Small intestine (tissue), 7 donors: Measurements from ENCODE around the gene MNT. TPM values are rescaled to one million over a fixed set of nuclear protein-coding genes. Genes with fewer than 3 reads are reported as not detected.

Source experiments
- DNase-seq, 2 donors: peaks; one replicate each; pipeline versions ENCODE4 v3.0.0 to v3.0.0-alpha.2; 2013
- FAIRE-seq: peaks from 2 replicates; lab custom pipeline; 2012; peaks lifted over from hg19 to GRCh38; lab: Jason Lieb, UNC
- H3K27ac ChIP-seq, 3 donors: one replicate each; pipeline ENCODE4 v1.5.1; 2013; ENCODE audit warnings: low read length in 2 of 3, mild to moderate bottlenecking in 2 of 3, control low read depth in 1 of 3, inconsistent platforms in 1 of 3, low read depth in 1 of 3, moderate library complexity in 1 of 3
- H3K27me3 ChIP-seq, 3 donors: one replicate each; pipeline ENCODE4 v1.6.1; 2013; ENCODE audit warnings: low read length in 3 of 3, inconsistent platforms in 1 of 3; ENCODE audit not compliant: control insufficient read depth in 3 of 3, insufficient read depth in 3 of 3
- H3K36me3 ChIP-seq, 3 donors: one replicate each; pipeline ENCODE4 v1.6.1; 2013; ENCODE audit warnings: low read length in 3 of 3, inconsistent platforms in 1 of 3, low read depth in 1 of 3, mild to moderate bottlenecking in 1 of 3, moderate library complexity in 1 of 3; ENCODE audit not compliant: control insufficient read depth in 3 of 3, insufficient read depth in 2 of 3
- H3K4me1 ChIP-seq, 3 donors: one replicate each; pipeline ENCODE4 v1.6.1; 2013; ENCODE audit warnings: low read length in 2 of 3, inconsistent platforms in 1 of 3, low read depth in 1 of 3, mild to moderate bottlenecking in 1 of 3, moderate library complexity in 1 of 3; ENCODE audit not compliant: control insufficient read depth in 3 of 3, insufficient read depth in 2 of 3
- H3K4me3 ChIP-seq, 3 donors: one replicate each; pipeline ENCODE4 v1.5.1; 2013; ENCODE audit warnings: low read length in 3 of 3, control low read depth in 1 of 3, inconsistent platforms in 1 of 3, low read depth in 1 of 3, mild to moderate bottlenecking in 1 of 3, moderate library complexity in 1 of 3
- H3K9me3 ChIP-seq, 2 donors: one replicate each; pipeline ENCODE4 v1.6.1; 2013; ENCODE audit warnings: low read depth in 1 of 2, low read length in 1 of 2; ENCODE audit not compliant: control insufficient read depth in 2 of 2, insufficient read depth in 1 of 2
- WGBS, 3 donors: extraction: QIAGEN DNeasy Blood & Tissue Kit; methylation state at CpG; one replicate each; pipeline ENCODE4 v1.1.7; 2013; 5-methylcytosine and 5-hydroxymethylcytosine counted together
- polyA plus RNA-seq, 4 donors: library from polyadenylated mRNA; stranded (reverse) in 3 of 4; unstranded in 1 of 4; fragments of 200-250 nt in 3 of 4; fragments of 120-200 nt in 1 of 4; gene quantifications; one replicate each; pipeline versions ENCODE4 v1.2.1 to v1.2.3, GENCODE V29; 2013
- donor health status: healthy with polysubstance abuse.
- donor health status: control.
- donor health status: control.
- donor health status: Bipolar disorder and iron deficiency.
- donor health status: healthy.

Gene MNT
- polyA plus RNA-seq, 4 donors, result 4.2 to 18.9 (median 8.1) TPM

DNA sequence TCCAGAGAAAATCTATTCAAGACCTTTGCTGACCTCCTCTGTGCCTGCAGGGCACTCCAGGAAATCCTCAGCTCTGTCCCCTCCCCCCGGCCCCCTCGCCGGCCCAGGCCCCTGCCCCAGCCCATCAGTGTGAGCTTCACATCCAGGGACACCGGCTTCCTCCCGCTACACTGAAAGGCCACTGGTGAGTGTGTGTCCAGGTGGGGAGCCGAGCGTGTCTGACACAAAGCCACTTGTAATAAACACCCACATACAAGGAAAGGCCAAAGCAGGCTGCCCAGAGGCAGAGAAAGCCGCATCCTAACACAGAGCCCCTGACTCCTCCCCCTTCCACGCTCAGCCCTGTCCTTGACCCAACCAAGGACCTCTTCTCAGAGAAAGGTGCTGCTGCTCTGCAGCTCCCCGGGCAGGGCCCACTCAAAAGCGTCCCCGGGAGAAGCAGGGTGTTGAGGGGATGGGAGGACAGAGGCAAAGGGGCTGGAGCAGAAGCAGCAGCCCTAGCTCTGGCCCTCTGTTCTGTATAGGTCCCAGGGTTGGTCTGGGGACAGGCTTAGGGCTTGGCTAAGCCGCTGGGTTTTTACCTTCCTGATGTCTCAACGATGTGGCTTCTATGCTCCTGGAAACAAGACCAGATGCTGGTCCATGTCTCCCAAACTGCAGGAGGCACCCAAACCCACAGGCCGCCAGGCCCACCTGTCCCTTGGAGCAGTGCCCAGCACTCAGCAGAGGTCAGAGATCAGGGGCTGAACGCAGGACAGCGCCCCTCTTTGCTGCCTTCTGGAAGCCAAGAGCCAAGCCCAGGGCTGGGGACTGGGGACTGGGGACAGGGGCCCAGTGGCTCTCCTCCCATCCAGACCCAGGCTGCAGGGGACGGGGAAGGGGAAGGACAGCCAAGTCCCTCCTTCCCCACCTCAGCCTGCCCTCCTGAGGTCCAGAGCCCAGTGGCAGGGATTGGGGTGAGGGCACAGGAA, 15.3 kb downstream of the MNT start:
- H3K36me3 ChIP-seq, result peaks cover 0 to 86% (median 7%) of the 10 kb centered on the region in 3 donors
- H3K4me1 ChIP-seq, result peaks cover 2 to 18% (median 4%) of the 10 kb centered on the region in 3 donors
- FAIRE-seq, result no peak
- no peak for DNase-seq
- no peak overlapping the region for H3K4me3 ChIP-seq
- no peaks in the 10 kb centered on the region for H3K27me3 ChIP-seq
- 68 to 70% (median 68%) methylated on average over 18 of the region's 18 CpGs for WGBS, 3 donors
- peak overlapping the region in 2 of 3 donors; percentile 18 to 38 for H3K27ac ChIP-seq
- H3K9me3 ChIP-seq, result no peaks in the 10 kb centered on the region

DNA sequence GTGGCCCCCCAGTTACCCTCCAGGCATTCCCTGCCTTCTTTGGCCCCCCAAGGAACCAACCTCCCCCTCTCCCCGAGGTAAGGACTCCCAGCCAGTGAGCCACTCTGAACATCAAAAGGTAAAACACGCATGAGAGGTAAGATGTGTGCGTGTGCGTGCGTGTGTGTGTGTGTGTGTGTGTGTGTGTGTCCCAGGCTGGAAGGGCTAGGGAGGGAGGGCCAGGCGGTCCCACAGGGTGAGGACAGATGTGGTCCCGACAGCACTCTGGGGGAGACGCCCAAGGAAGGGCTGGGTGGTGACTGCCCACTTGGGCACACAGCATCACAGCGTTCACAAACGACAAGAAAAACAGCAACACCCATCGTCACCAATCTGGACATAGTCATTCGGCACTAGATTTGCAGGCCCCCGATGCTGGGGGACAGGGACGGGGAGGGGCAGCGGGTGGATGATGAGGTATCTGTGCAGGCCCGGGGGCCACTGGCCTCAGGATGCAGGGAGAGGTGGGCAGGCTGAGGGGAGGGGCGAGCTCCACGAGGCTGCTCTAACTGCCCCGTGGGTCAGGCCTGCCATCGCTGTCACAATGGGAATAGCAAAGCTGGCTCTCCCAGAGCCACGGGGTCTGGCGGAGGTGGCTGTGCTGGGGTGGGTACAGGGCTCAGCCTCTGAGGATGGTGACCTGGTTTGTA, 16.3 kb downstream of the MNT start:
- WGBS, 3 donors, result 81 to 87% (median 84%) methylated on average over 22 of the region's 22 CpGs
- no peak overlapping the region for H3K27ac ChIP-seq
- no peaks in the 10 kb centered on the region for H3K9me3 ChIP-seq

DNA sequence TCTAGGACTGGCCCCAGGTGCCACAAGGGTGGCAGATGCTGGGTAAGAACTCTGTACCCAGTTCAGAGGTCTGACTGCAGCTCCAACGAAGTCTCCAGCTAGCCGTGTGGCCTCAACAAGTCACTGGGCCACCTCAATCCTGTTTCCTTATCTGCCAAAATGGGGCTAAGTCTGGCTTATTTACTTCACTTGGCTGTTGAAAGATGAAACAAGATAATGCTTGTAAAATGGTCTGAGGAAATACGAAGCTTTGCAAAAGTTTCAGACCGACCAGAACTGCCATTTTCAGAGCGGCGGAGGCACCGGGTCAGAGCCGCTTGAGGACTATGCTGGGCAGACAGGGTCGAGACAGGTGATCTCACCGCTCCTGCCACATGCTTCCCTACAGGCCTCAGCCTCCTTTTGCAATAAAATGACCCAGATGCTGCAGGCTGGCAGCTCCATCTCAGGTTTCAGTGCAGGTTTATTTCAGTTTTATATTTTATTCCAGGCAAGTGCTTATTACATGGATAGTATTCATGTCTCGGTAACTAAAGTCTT, 17.2 kb downstream of the MNT start:
- peaks cover 0 to 86% (median 7%) of the 10 kb centered on the region in 3 donors for H3K36me3 ChIP-seq
- peak overlapping the region; percentile 25 to 84 (median 28) for H3K27ac ChIP-seq
- H3K4me3 ChIP-seq, result no peak overlapping the region
- DNase-seq (peak; percentile 41 to 90), FAIRE-seq (no peak)
- 25 to 76% (median 51%) methylated on average over 11 of the region's 11 CpGs for WGBS, 3 donors
- peaks cover 2 to 13% (median 4%) of the 10 kb centered on the region in 3 donors for H3K4me1 ChIP-seq
- no peaks in the 10 kb centered on the region for H3K9me3 ChIP-seq
- H3K27me3 ChIP-seq, result no peaks in the 10 kb centered on the region

More for the DNA sequence above, 16.3 kb downstream of the MNT start:
- no peak overlapping the region for H3K4me3 ChIP-seq
- H3K27me3 ChIP-seq, result no peaks in the 10 kb centered on the region
- DNase-seq (no peak), FAIRE-seq (no peak)
- H3K4me1 ChIP-seq, result peaks cover 2 to 13% (median 4%) of the 10 kb centered on the region in 3 donors
- H3K36me3 ChIP-seq, result peaks cover 0 to 86% (median 7%) of the 10 kb centered on the region in 3 donors

DNA sequence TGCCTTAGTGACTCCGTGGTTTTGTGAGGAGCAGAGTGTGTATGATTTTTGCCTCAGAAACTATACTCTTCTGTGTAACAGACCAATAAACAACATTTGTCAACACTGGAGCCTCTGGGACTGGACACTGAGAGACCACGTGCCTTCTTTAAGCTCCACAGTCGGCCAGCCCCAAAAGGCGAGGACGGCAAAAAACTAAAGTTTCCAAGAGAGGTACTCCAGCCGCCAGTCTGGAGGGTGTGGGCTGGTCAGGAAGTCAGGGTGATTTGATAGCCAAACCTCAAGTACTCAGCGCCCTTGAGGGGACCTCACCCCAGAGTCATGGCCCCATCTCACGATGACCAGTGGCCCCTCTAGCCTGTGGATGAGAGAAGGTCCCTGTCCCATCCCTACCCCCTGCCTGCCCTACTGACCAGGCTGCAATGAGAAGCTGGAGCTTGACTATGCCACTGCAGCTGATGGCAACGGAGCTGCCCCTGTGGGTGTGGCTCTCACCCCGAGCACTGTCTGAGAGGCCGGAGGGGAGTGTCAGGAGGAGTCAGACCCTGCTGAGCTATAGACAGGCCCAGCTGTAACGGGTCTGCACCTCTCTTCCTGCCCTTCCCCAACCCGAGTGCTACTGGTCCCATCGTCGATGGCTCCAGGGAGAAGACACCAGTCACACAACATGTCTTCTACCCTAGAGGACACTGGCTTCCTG, 19.8 kb downstream of the MNT start:
- FAIRE-seq, result no peak
- H3K27ac ChIP-seq, result no peak overlapping the region
- no peak overlapping the region for H3K4me3 ChIP-seq
- H3K9me3 ChIP-seq, result no peaks in the 10 kb centered on the region
- peaks cover 0 to 13% (median 2%) of the 10 kb centered on the region in 3 donors for H3K4me1 ChIP-seq
- DNase-seq, result no peak
- H3K27me3 ChIP-seq, result no peaks in the 10 kb centered on the region
- 75 to 83% (median 83%) methylated on average over 15 of the region's 15 CpGs for WGBS, 3 donors
- H3K36me3 ChIP-seq, result peaks cover 2 to 84% (median 2%) of the 10 kb centered on the region in 3 donors

DNA sequence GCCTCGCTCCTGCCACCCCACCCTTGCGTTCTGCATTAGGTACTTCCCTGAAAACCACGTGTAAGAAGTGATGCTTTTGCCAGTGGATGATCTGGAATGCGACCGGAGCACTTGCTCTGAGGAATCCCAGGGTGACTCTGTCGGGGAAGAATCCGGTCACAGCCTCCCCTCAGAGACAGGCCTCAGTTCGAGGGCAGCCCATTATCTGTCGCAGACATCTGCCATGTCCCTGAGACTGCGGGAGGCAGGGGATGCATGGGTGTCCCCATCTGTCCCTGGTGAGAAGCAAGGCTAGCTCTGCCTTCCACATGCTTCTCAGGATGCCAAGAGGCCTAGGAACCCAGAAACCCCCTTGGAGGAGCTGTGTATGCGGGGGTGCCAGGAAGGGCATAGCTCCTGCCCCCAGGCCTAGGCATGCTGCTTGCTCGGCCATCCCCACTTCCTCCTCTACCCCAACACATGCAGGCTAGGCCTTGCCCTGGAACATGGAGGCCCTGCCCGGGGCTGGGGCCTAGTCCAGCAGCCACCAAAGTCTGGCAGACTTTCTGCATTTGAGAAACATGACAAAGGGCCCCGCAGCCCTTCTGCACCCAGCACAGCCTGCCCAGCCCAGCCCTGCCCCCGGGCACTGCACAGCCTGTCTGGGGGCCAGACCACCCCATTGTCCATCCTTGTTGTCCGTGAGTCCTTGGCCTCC, 20.5 kb downstream of the MNT start:
- Histone ChIP-seq H3K9me3 (no peaks in the 10 kb centered on the region), H3K4me1 (peaks cover 0 to 13% (median 0%) of the 10 kb centered on the region in 3 donors), H3K27me3 (no peaks in the 10 kb centered on the region), H3K4me3 (no peak overlapping the region), H3K36me3 (peaks cover 2 to 84% (median 2%) of the 10 kb centered on the region in 3 donors), H3K27ac (no peak overlapping the region)
- FAIRE-seq (no peak), DNase-seq (no peak)
- WGBS, 3 donors, result 85 to 91% (median 86%) methylated on average over 16 of the region's 16 CpGs

DNA sequence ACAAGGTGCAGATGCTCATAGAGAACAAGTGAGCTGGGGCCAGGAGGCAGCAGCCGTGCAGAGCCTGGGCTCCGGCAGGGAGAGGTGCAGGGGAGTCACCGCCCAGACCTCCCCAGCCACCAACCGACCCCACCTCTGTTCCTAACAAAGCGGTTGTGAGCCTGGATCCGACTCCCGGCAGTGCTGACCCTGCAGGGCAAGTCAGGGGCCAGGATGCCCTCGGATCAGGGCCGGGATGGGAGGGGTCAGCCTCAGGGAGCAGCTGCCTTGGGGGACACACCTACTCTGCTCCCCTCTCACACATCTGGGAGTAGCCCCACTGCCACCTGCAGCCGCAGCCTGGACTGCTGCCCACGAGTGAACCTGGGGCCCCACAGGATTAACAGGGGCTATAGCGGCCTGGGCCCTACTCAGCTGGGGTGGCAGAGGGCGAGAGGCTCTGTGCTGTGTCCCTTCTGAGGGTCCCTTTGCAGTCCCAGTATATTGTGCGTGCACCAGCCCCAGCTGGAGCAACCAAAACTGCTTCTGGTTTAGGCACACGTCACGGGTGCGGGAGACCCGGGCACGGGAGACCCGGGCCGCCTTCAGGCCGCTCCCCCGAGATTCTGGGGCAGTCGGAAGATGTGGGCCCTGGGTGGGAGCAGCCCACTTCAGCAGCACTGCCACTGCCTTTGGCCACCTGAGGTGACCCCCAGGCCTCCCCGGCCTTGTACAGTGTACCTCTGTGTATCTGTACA, 21.2 kb downstream of the MNT start:
- FAIRE-seq, result no peak
- H3K36me3 ChIP-seq, result peaks cover 2 to 82% (median 2%) of the 10 kb centered on the region in 3 donors
- H3K9me3 ChIP-seq, result no peaks in the 10 kb centered on the region
- H3K27ac ChIP-seq, result no peak overlapping the region
- no peak overlapping the region for H3K4me3 ChIP-seq
- DNase-seq, result no peak
- H3K27me3 ChIP-seq, result no peaks in the 10 kb centered on the region
- 87 to 91% (median 89%) methylated on average over 18 to 25 of the region's 25 CpGs for WGBS, 3 donors
- peaks cover 0 to 13% (median 0%) of the 10 kb centered on the region in 3 donors for H3K4me1 ChIP-seq

DNA sequence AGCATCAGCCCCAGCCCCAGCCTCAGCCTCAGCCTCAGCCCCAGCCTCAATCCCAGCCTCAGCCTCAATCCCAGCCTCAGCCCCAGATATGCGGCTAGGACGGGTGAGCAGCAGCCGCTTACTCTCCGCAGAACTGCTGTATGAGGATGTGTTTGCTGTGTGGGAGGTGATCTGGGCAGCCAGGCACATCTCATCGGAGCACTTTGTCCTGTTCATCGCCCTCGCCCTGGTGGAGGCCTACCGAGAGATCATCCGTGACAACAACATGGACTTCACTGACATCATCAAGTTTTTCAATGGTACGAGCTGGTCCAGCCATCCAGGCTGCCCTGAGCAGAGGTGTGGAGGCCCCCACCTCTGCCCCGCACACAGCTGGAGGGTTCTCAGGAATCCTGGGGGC, 22.0 kb downstream of the MNT start:
- Histone ChIP-seq H3K9me3 (no peaks in the 10 kb centered on the region), H3K36me3 (peaks cover 2 to 83% (median 2%) of the 10 kb centered on the region in 3 donors), H3K4me3 (no peak overlapping the region), H3K27ac (no peak overlapping the region), H3K27me3 (no peaks in the 10 kb centered on the region), H3K4me1 (peaks cover 0 to 10% (median 0%) of the 10 kb centered on the region in 3 donors)
- DNase-seq (no peak), FAIRE-seq (no peak)
- 92 to 95% (median 94%) methylated on average over 11 of the region's 11 CpGs for WGBS, 3 donors
